ENCODE data around the gene COL15A1.

The COL15A1 gene

DNA sequence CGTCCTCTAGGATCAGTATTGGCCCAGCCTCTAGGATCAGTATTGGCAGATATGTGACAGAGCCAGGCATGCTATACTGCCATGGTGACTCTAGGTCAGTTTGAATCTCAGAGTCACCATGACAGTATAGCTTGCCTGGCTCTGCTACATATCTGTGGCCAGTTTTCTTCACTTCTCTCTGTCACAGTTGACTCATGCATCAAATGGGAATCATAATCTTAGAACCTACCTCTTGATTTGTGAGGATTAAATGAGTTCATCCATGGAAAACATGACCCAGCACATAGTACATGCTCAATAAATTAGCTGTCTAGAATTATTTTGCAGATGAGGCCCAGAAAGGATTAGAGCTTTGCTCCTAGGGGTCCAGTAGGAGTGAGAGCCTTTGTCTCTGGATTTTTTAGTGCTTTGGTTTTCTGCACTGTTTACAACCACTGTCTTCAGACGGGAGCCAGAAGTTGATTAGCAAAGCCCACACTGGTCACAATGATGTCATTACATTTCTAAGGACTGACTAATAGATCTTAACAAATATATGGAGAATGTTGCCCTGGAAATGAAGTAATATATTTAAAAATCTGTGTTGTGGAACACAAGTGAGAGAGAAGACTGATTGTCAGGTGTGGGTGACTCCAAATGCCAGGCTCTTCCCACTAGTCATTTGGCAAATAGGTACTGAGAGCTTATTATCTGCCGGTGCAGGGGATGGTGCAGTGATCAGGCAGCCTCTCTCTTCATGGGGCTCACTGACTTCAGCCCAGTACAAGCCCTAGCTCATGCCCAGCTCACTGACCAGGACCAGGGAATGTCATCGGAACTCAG, 76.0 kb downstream of the COL15A1 start:
- no peak for DNase-seq

DNA sequence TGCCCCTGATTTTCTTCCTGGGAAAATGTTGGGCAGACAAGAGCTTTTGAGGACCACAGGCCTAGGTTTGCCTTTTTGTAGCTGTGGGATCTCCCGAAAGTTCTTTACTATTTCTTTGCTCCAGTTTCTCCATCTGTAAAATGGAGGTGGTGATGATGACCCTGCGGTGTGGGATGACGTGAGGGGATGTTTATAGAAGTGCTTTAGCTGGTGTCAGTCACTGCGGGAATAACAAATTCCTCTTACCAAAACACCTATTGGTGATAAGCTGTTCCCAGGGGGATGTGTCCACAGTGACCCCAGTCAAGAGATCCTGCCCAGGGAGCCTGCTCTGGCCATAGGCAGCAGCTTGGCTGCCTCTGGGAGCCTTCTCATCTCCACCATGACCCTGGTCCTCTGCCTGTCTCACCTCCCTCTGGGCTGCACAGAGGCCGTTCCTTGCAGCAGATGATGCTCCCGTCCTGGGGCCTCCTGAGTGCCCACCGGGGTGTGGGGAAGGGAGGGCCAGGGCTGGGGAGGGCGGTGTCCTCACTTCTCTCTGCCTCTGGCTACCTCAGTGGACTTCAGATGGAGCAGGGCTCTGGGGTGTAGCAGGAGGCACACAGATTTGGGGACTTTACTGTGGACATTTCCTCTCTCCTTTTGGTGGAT, 77.2 kb downstream of the COL15A1 start:
- DNase-seq = no peak

DNA sequence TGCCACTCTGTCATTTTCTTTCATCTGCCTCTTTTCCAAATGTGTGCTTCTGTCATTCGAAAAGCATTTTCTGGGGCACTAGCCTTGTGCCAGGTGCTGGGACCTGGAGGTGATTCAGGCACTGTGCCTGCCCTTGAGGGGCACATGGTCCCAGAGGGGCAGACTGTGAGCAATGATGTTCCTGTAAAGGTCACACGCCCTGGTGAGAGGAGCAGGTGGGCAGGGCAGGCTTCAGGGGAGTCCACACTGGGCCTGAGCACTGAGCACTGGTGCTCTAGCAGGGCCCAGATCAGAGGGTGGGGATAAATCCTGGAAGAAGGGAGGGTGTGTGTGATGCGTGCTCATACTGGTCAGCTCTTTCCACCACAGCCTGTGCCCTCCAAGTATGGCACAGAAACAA, 77.8 kb downstream of the COL15A1 start:
- no peak for DNase-seq

DNA sequence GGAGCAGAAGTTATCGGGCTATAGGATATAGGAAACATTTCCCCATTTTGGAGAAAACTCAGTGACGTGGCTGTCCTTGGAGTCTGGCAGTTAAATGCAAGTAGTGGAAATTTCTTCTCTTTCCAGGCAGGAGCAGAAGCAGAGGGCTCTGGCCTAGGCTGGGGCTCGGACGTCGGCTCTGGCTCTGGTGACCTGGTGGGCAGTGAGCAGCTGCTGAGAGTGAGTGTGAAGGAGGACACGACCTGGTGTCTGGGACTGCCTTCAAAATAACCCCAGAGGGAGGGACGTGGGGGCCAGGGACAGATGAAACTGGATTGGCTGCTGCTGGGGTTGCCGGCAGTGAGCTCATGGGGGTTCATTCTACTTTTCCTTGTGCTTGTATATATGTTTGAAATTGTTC, 79.5 kb downstream of the COL15A1 start:
- no peak for DNase-seq

DNA sequence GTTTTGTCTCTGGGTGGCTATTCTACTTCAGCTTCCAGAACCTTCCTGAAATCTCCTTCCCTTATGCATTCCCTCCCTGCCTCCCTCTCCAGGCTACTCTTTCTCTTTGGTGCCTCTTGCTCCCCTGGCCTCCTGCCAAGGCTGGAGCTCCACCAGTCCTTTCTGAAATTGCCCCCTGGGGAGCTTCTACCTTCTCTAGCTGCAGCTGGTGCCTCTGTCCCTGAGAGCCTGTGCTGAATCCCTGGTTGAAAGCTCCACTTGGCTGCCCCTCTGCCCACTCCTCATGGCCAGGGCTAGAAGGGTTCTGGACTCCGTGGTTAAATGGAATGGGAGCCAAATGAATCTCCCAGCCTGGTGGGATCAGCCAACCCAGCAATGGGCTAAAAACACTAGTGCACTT, 80.1 kb downstream of the COL15A1 start:
- DNase-seq = no peak

DNA sequence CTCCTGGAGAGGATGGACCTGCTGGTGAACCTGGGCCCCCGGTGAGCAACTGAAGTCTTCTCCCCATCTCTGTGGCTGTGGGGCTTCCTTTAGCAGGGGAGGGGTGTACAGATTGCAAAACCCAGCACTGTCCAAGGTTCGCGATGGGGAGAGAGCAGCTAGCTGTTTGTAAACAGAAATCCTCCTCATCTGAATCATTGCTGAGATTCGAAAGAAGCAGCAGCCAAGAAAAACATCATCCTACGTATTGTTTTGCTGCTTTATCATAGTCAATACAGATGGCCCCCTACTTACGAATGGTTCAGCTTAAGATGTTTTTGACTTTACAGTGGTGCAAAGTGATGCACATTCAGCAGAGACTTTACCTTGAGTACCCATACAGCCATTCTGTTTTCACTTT, 81.3 kb downstream of the COL15A1 start:
- DNase-seq = no peak

DNA sequence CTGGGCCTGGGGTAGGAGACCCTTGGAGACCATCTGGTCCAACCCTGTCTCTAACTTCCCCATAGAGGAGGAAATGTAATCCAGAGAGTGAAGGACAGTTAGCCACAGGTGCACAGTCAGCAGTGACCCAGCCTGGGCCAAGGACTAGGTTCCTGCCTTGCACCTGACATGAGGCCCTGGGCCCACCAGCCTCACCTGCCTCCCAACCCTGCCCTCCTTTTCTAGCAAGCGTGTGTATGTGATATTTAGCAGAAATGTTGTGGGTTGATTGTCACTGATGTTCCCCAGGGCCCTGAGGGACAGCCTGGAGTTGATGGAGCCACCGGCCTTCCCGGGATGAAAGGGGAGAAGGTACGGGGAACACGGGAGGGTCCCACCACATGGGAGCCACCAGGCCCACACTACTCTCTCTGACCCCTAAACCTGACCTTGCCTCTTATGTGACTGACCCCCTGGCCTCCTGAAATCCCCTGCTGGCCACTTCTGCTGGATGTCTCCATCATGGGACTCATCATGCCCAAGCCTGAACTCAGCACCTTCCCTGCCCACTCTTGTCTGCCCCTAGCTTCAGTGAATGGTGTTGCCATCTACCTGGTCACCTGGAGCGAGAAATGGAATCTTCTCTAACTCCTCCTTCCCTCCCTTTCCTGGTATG, 82.0 kb downstream of the COL15A1 start:
- DNase-seq = no peak

DNA sequence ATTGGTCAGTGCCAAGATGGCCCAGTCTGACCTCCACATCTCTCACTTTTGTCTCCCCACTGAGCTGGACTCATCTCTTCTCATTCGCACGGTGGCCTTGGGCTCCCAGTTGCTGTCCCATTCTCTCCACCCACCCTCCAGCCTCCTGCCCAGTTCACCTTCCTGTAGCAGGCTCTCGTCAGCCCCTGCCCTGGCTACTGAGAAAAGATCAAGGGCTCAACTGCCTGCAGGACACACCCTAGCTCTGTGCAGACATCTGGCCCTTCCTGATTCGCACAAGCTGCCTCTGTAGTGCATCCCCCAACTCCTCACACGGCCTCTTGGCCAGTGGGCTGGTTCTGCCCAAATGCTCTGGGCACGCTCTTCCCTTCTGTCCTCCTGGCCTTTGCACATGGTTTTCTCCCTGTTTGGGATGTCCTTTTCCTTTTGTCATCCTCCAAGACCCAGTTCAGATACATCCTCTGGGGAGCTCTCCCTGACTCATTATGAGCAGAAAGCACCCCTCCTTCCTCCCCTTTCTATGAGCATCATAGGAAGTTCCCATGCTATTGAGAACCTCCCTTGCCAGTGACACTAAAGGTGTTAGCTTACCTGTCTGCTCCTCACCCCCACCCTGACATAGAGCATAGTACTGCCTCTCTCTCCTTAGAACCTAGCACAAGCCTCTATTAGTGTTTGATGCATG, 82.7 kb downstream of the COL15A1 start:
- no peak for DNase-seq

DNA sequence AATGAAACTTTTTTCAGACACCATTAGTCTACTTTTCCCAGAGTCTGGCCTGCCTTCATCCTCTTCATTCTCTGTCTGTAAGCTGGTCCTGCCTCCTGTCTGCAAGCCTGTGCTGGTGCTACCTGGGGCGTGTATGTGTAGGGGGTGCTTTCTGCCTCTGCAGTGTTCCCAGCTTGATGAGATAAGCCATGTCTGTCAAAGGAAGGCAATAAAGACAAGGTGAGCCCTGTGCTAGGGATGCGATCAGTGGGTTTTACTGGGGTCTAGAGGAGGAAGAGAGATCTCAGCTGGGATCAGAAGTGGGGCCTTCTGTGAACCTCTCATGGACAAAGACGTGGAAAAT, 83.2 kb downstream of the COL15A1 start:
- DNase-seq = no peak

DNA sequence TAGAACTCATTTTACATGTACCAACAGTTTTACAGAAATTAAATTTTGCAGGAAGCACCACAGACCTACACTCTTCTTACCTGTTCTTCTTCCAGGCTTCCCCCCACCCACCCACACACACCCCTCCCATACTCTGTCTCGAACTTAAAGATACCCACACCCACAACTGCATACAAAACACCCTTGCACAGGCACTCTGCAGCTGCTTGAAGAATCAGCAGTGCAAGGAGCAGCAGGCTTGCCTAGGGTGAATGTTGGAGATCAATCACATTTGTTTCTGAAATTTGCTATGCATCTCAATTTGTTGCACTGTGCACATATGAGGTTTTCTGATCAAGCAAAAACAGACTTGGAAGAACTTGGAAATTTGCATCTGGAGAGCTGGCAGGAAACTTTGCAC, 83.7 kb downstream of the COL15A1 start:
- DNase-seq = no peak

DNA sequence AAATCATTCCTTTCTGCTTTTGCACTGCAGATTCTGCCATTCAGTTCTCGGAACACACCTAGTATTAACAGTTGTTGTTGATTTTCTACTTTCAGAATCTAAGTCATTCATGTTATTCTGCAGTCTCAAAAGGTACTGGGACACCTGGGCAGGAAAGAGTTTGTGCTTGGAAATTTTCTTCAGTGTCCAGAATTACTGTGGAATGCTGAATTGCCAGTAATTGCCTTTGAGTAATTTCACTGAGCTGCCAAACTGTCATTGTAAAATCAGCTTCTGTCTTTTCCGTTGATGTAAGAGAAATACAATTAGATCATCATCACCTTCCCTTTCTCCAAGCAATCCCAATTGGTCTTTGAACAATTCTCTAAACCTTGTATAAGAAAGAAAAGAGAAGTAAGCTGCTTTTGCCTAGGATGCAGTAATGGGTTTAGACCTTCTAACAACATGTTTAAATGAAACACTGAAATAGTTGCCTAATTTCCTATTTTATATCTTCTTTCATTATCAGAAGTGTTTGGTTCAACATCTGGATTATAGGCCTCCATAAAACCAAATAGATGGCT, 85.5 kb downstream of the COL15A1 start:
- no peak for DNase-seq

DNA sequence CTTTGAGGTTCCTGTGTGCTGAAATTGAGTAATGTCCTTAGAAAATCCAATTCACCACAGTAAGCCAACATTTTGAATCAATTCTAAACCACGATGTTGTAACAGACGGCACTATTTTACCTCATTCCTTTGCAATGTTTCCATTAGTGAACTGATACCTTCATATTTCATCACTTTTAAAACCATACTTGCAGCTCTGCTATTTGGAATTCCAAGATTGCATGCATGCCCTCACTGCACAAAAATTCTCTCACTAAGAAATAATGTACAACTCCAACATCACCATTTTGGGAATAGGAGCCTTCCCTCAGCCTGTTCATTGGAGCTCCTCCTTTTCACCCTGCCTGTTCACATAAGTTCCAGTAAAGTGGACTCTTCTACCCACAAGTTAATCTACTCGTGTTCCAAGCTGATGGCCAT, 86.4 kb downstream of the COL15A1 start:
- DNase-seq = no peak

DNA sequence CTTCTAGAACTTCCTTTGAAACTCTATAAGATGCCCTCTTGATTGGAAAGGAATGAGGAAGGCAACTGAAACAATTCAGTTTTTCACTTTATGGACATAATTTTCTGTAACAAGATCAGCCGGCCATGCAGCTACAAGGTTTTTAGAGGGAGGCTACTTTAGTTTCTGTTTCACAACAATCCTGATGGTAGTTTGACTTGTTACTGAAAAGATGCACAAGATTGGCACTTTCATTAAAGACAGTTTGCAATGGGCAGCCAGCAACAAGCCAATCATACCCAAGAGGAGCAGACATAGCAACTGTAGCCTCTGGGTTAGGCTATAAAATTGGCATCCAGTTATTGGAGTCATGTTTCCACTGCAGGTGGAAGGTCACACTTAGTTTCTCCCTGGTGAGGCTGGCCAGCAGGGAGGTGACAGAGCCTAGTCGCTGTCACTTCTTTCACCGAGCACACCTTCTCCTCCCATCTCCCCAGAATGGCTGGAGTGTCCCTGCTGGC, 87.0 kb downstream of the COL15A1 start:
- DNase-seq = no peak

DNA sequence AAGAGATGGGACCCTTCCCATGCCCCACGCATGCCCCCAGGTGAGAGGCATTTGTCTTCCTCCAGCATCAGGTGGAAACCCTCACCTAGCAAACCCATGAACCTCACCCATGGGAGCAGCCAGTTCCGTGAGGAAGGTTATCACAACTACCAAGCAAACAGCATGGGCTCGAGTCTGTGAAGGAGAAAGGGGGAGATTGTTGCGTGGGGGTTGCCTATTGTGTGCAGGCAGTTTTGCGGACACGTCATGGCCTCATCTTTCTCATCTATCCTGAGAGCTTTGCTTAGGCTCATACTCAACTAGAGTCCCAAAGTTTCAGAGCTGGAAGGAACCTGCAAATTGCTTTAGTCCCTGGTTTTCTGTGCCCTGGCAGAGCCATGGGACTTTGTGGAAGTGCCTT, 87.6 kb downstream of the COL15A1 start:
- DNase-seq = no peak

DNA sequence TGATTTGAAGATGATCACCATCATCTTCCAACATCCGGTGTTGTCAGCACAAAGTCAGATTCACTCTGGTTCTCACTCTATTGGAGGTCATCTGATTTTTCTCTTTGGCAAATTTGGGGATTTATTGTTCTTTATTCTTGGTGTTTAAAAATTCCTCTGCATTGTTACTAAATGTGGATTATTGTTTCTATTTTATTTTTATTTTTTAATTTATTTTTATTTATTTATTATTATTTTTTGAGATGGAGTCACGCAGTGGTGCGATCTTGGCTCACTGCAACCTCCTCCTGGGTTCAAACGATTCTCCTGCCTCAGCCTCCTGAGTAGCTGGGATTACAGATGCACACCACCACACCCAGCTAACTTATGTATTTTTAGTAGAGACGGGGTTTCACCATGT, 88.3 kb downstream of the COL15A1 start:
- no peak for DNase-seq

DNA sequence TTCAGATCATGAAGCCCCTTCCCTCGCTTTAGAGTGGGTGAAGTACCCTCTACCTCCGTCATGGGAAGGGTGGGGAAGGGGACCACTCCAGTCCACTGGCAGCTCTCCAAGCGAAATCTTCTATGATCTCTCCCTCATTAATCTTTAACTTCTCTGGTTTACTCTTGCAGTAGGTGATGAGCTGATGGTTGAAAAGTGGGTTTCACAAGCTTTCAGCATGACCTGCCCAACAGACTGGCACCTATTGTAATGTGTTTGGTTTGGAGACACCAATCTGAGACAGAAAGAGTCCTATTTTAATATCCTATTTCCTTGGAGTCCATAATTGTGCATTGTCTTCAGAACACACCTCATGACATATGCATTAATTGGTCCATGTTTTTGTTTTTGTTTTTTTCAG, 90.4 kb downstream of the COL15A1 start:
- no peak for DNase-seq

DNA sequence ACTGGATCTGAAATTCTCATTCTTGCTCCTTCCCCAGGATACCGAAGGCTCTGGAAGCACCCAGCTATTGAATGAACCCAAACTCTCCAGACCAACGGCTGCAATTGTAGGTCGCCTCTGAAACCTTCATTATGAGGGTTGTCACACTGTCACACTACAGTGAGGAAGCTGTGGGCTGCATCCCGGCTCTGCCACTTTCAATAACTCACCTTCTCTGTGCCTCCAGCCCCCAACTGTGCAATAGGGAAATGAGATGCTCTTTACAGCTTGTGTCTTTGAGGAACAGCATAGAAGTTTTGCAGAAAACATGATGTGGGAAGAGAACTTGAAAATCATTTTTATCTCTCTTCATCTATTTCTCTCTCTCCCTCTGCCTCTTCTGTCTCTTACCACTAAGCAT, 91.6 kb downstream of the COL15A1 start:
- no peak for DNase-seq

DNA sequence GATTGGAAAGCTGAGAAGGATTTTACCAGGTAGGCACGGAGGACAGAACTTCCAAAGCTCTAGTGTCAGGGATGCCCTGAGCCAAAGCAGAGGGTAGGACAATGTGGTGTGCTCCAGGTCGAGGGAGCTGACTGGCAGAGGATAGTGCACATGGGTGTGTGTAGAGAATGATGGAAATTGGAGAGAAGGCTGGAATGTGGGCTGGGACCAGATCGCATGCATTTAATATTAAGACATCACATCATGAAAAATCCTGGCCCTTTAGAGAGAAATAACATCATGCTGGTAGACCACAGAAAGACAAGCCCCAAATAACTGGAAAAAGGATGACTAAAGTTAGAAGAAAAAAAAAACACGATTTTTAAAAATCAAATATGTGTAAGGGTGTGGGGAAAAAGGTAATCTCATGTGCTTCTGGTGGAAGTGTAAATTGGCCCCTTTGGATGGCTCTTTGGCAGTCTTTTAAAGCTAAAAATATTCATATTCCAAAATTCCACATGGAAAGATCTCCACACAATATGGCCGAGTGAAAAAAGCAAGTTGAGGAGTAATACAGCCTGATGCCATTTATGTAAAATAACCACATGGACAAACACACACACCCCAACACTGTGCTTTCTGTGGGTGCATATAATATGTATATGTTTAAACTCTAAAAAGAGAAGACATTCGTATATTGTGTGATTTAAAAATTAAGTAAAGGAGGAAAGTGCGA, 94.2 kb downstream of the COL15A1 start:
- DNase-seq = no peak

DNA sequence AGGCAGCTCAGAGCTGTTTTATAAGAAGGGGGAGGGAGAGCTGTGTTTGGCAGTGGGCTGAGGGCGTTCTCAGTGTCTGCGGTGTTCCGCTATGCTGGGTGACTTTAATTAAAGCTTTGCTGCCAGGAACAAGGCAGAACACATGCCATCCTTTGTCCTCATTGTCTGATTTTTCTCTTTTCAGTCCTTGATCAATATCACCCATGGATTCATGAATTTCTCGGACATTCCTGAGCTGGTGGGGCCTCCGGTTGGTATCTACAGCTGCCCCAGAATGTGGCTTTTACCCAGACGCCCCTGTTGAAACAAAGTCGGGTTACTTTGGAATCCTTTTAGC, 94.7 kb downstream of the COL15A1 start:
- no peak for DNase-seq

DNA sequence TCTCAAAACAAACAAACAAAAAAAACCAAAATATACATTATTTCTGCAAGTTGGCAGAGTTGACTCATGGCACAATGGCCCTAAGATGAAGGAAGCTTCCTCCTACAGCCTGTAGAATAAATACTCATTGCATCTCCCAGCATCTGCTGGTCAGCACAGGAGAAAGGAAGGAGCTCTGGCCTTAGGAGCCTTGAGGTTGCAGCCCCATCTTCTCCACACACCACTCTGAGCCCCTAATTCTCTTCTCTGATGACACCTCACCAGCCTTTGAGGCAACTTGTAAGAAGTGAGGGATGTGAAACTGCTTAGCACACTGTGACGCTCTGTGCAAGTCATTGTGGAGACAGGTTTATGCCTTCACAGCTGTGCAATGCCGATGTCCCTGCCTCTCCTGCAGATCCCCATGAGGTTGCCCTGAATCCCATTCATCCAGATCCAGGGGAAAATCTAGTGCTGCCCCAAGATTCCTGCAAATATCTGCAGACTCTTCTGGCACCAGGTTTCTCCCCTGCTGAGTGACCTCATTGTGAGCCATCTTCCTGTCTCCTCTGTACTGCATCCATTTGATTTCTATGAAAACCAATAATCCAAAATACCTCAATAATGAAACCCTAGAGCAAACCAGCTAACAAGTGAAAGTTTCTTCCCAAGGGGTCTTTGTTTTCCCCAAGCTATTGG, 95.9 kb downstream of the COL15A1 start:
- DNase-seq = no peak

DNA sequence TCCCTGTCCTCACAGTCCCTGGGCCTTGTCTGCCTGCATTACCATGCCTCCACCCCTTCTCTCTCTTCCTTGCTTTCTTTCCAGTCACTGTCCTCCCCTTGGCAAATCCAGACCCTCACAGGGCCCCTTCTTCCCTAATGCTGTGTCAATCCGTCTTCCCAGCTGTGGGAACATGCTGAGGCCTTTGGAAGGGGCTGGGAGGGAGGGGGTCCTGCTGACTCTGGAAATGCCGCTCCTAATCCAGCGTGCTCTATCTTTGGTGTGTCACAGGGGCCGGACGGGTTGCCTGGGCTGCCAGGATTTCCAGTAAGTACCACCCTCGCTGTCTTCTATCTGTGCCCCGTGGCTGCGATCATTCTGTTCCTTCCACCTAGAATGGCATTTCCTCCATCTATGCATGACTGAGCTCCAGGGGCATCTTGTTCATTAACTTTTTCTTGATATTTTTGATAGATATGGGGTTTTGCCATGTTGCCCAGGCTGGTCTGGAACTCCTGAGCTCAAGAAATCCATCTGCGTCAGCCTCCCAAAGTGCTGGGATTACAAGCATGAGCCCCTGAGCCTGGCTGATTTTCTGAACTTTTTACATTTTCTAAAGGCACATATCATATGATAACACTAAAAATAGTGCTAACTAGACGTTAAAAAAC, 96.7 kb downstream of the COL15A1 start:
- no peak for DNase-seq
